ENCODE measurements around the gene NFIA.

The NFIA gene

GRCh38 chr1:61432616-61433388 lies 350.4 kb downstream of the NFIA start:
- H3K4me3 ChIP-seq (ENCODE audit: control insufficient read depth, low read depth, low read length), result no peak overlapping the region
- no peak for TF ChIP-seq CTCF (IDR thresholded peaks at IDR 0.05; ENCODE audit: control insufficient read depth, insufficient read depth, low read depth, low read length, missing control alignments)
- DNase-seq (ENCODE audit: low read depth), result no peak

GRCh38 chr1:61433646-61434045 lies 351.3 kb downstream of the NFIA start:
- TF ChIP-seq CTCF (IDR thresholded peaks at IDR 0.05; ENCODE audit: control insufficient read depth, insufficient read depth, low read depth, low read length, missing control alignments), result no peak
- no peak overlapping the region for H3K4me3 ChIP-seq (ENCODE audit: control insufficient read depth, low read depth, low read length)
- no peak for DNase-seq (ENCODE audit: low read depth)

- no peak overlapping the region for H3K4me3 ChIP-seq (ENCODE audit: control insufficient read depth, low read depth, low read length)
- DNase-seq (ENCODE audit: low read depth), result no peak
- no peak for TF ChIP-seq CTCF (IDR thresholded peaks at IDR 0.05; ENCODE audit: control insufficient read depth, insufficient read depth, low read depth, low read length, missing control alignments)
Measured at GRCh38 chr1:61434276-61434675, 351.9 kb downstream of the NFIA start.

- no peak for TF ChIP-seq CTCF (IDR thresholded peaks at IDR 0.05; ENCODE audit: control insufficient read depth, insufficient read depth, low read depth, low read length, missing control alignments)
- no peak for DNase-seq (ENCODE audit: low read depth)
- no peak overlapping the region for H3K4me3 ChIP-seq (ENCODE audit: control insufficient read depth, low read depth, low read length)
Measured at GRCh38 chr1:61435226-61435625, 352.9 kb downstream of the NFIA start.

- H3K4me3 ChIP-seq (ENCODE audit: control insufficient read depth, low read depth, low read length), result no peak overlapping the region
- TF ChIP-seq CTCF (IDR thresholded peaks at IDR 0.05; ENCODE audit: control insufficient read depth, insufficient read depth, low read depth, low read length, missing control alignments), result no peak
- DNase-seq (ENCODE audit: low read depth), result no peak
Measured at GRCh38 chr1:61436016-61436415, 353.7 kb downstream of the NFIA start.

GRCh38 chr1:61436491-61437120 lies 354.2 kb downstream of the NFIA start:
- DNase-seq (ENCODE audit: low read depth), result no peak

More at GRCh38 chr1:61436491-61437120, 354.2 kb downstream of the NFIA start:
- TF ChIP-seq CTCF (IDR thresholded peaks at IDR 0.05; ENCODE audit: control insufficient read depth, insufficient read depth, low read depth, low read length, missing control alignments), result no peak
- H3K4me3 ChIP-seq (ENCODE audit: control insufficient read depth, low read depth, low read length), result no peak overlapping the region
